K562 (cell line): ENCODE results near the gene GALNS. TPM values are rescaled to one million over a fixed set of nuclear protein-coding genes. Genes with fewer than 3 reads are reported as not detected.

Source experiments
- ATF1 ChIP-seq, 2 experiments: fragments of 450-650 bp in 1 of 2; IDR thresholded peaks; 2 replicates each; pipeline ENCODE4 v1.6.1; 2016; ENCODE audit warnings: missing compliant biosample characterization in 1 of 2, missing genetic modification characterization in 1 of 2
- EP300 ChIP-seq: IDR thresholded peaks from 2 replicates; pipeline ENCODE4 v1.6.1; 2012; ENCODE audit warnings: low read length, improper control_type of control experiment
- FIP1L1 ChIP-seq: fragments of 200-400 bp; formaldehyde crosslinking; IDR thresholded peaks from 2 replicates; pipeline ENCODE4 v1.6.1; 2018; ENCODE audit warnings: mild to moderate bottlenecking, low read depth, low read length; ENCODE audit not compliant: poor library complexity, severe bottlenecking
- GATAD2A ChIP-seq: fragments of 450-650 bp; IDR thresholded peaks from 2 replicates; pipeline ENCODE4 v1.6.1; 2017
- MAZ ChIP-seq, 2 experiments: fragments of 450-650 bp in 1 of 2; sonication (generic) in 1 of 2; formaldehyde crosslinking; IDR thresholded peaks in 1 of 2; conservative IDR thresholded peaks in 1 of 2; 2 replicates each; pipeline versions ENCODE4 v1.4.0 to v1.5.0; 2020; ENCODE audit warnings: mild to moderate bottlenecking in 1 of 2, missing genetic modification reagents in 1 of 2
- MTA1 ChIP-seq: fragments of 450-650 bp; IDR thresholded peaks from 2 replicates; pipeline ENCODE4 v1.6.1; 2017; ENCODE audit warnings: borderline replicate concordance
- NRF1 ChIP-seq, 2 experiments: fragments of 450-650 bp; IDR thresholded peaks in 1 of 2; conservative IDR thresholded peaks in 1 of 2; 2 replicates each; pipeline ENCODE4 v1.6.1; 2014; ENCODE audit warnings: mild to moderate bottlenecking in 2 of 2
- SIX5 ChIP-seq, 2 experiments: IDR thresholded peaks; 2 replicates each; pipeline ENCODE4 v1.6.1; 2011; ENCODE audit warnings: low read length in 2 of 2, borderline replicate concordance in 1 of 2, low read depth in 1 of 2, mild to moderate bottlenecking in 1 of 2, moderate library complexity in 1 of 2; ENCODE audit not compliant: insufficient read depth in 1 of 2
- TEAD1 ChIP-seq, 2 experiments: fragments of 450-650 bp in 1 of 2; sonication (generic) in 1 of 2; formaldehyde crosslinking; IDR thresholded peaks; 2 replicates each; pipeline versions ENCODE4 v1.4.0 to v1.8.0; 2020 to 2022; ENCODE audit warnings: mild to moderate bottlenecking in 2 of 2, missing genetic modification reagents in 1 of 2
- ZNF23 ChIP-seq: fragments of 250-450 bp; sonication (Bioruptor Pico); IDR thresholded peaks from 2 replicates; pipeline ENCODE4 v1.4.0; 2020; ENCODE audit warnings: mild to moderate bottlenecking
- ZNF75A ChIP-seq: fragments of 450-650 bp; formaldehyde crosslinking; IDR thresholded peaks from 2 replicates; pipeline ENCODE4 v1.4.0; 2020; ENCODE audit warnings: mild to moderate bottlenecking
- ZZZ3 ChIP-seq: fragments of 450-650 bp; IDR thresholded peaks from 2 replicates; pipeline ENCODE4 v1.6.1; 2016; ENCODE audit warnings: antibody characterized with exemption, mild to moderate bottlenecking, moderate library complexity
- polyA plus RNA-seq, 8 experiments: library from polyadenylated mRNA; depleted of rRNA in 4 of 8; stranded (reverse) in 5 of 8; unstranded in 3 of 8; fragments of >200 nt; fragmentation: Nextera tagmentation in 2 of 8; fragmentation: Illumina TruSeq in 1 of 8; extraction: Ambion mirVana in 2 of 8; extraction: Trizol in 1 of 8; gene quantifications; 2 replicates each; pipeline versions ENCODE4 v1.2.1 to v1.2.3, GENCODE V29; 2011 to 2014; ENCODE audit warnings: inconsistent platforms in 1 of 8, missing spikeins in 1 of 8
- total RNA-seq, 7 experiments: library from RNA; depleted of rRNA in 6 of 7; stranded (reverse); fragments of >200 nt in 6 of 7; fragmentation: Illumina TruSeq in 2 of 7; extraction: Trizol in 2 of 7; gene quantifications; 2 replicates each; pipeline versions ENCODE4 v1.2.1 to v1.2.3, GENCODE V29; 2011 to 2021; ENCODE audit warnings: low replicate concordance in 1 of 7
- TF ChIP-seq, protein P1 (sequence below): sonication (generic); formaldehyde crosslinking; IDR thresholded peaks from 2 replicates; pipeline ENCODE4 v1.4.0; 2020; ENCODE audit warnings: mild to moderate bottlenecking, missing genetic modification reagents
- TF ChIP-seq, protein P2 (sequence below): fragments of 450-650 bp; IDR thresholded peaks from 2 replicates; pipeline ENCODE4 v1.6.1; 2016; ENCODE audit warnings: mild to moderate bottlenecking, moderate library complexity

The GALNS gene
- total and polyA plus RNA-seq, 9 of the 15 experiments (the other 6 are each of a cell fraction or from before 2014, with no cell fraction given): 0.38 to 13.2 (median 4.3) TPM

DNA sequence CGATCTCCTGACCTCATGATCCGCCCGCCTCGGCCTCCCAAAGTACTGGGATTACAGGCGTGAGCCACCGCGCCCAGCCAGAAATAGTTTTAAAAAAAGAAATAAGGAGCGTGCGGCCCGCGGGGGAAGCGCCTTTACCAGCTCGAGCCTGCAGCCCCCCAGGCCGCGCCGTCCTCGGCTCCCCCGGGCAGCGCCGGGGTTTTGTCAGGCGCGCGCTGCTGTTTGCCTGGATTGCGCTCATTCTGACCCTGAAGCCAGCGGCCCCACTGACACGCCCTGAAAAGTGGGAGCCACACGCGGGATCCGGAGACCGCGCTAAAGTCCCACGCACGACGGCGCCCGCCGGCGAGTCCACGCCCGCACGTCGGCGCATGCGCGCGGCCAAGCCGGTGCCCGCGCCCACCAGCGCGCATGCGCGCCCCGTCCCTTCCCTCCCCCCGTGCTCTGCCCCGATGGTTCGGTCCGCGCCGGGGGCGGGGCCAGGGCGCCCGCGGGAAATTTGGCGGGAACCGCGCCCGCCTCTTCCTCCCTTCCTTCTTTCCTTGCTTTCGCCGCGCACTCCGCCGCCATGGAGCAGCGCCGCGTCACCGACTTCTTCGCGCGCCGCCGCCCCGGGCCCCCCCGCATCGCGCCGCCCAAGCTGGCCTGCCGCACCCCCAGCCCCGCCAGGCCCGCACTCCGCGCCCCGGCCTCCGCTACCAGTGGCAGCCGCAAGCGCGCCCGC is 53.3 kb downstream of the GALNS start, which contains the start of gene CDT1 (continued):
- TF ChIP-seq TEAD1 (CRISPR knock-in tag; IDR thresholded peaks at IDR 0.05) (peak in 1 of 2 experiments; percentile 75; a peak in 1 of 4 replicates), ZZZ3 (no peak), ZNF75A (no peak), MAZ (CRISPR knock-in tag; conservative IDR thresholded peaks at IDR 0.05 in 1 of 2, IDR thresholded peaks at IDR 0.05 in 1 of 2) (peak; percentile 57 to 83; a peak in 2 of 4 replicates), FIP1L1 (peak; percentile 68), ATF1 (CRISPR knock-in tag; IDR thresholded peaks at IDR 0.05) (no peak), ATF1 (tag; IDR thresholded peaks at IDR 0.05) (peak; percentile 6; the same call in 1 of the 2 replicates), GATAD2A (peak; percentile 98), ZNF23 (CRISPR knock-in tag) (no peak), MTA1 (peak; percentile 76), NRF1 (conservative IDR thresholded peaks at IDR 0.05 in 1 of 2, IDR thresholded peaks at IDR 0.05 in 1 of 2) (peak; percentile 97), SIX5 (IDR thresholded peaks at IDR 0.05; ENCODE audit: borderline replicate concordance in 1 of 2, insufficient read depth in 1 of 2, low read depth in 1 of 2, low read length in 2 of 2) (peak; percentile 4 to 24; a peak in 2 of 4 replicates), EP300 (no peak)
- TF ChIP-seq, protein P1, sequence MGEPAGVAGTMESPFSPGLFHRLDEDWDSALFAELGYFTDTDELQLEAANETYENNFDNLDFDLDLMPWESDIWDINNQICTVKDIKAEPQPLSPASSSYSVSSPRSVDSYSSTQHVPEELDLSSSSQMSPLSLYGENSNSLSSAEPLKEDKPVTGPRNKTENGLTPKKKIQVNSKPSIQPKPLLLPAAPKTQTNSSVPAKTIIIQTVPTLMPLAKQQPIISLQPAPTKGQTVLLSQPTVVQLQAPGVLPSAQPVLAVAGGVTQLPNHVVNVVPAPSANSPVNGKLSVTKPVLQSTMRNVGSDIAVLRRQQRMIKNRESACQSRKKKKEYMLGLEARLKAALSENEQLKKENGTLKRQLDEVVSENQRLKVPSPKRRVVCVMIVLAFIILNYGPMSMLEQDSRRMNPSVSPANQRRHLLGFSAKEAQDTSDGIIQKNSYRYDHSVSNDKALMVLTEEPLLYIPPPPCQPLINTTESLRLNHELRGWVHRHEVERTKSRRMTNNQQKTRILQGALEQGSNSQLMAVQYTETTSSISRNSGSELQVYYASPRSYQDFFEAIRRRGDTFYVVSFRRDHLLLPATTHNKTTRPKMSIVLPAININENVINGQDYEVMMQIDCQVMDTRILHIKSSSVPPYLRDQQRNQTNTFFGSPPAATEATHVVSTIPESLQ (CRISPR knock-in tag): no peak
- TF ChIP-seq, protein P2, sequence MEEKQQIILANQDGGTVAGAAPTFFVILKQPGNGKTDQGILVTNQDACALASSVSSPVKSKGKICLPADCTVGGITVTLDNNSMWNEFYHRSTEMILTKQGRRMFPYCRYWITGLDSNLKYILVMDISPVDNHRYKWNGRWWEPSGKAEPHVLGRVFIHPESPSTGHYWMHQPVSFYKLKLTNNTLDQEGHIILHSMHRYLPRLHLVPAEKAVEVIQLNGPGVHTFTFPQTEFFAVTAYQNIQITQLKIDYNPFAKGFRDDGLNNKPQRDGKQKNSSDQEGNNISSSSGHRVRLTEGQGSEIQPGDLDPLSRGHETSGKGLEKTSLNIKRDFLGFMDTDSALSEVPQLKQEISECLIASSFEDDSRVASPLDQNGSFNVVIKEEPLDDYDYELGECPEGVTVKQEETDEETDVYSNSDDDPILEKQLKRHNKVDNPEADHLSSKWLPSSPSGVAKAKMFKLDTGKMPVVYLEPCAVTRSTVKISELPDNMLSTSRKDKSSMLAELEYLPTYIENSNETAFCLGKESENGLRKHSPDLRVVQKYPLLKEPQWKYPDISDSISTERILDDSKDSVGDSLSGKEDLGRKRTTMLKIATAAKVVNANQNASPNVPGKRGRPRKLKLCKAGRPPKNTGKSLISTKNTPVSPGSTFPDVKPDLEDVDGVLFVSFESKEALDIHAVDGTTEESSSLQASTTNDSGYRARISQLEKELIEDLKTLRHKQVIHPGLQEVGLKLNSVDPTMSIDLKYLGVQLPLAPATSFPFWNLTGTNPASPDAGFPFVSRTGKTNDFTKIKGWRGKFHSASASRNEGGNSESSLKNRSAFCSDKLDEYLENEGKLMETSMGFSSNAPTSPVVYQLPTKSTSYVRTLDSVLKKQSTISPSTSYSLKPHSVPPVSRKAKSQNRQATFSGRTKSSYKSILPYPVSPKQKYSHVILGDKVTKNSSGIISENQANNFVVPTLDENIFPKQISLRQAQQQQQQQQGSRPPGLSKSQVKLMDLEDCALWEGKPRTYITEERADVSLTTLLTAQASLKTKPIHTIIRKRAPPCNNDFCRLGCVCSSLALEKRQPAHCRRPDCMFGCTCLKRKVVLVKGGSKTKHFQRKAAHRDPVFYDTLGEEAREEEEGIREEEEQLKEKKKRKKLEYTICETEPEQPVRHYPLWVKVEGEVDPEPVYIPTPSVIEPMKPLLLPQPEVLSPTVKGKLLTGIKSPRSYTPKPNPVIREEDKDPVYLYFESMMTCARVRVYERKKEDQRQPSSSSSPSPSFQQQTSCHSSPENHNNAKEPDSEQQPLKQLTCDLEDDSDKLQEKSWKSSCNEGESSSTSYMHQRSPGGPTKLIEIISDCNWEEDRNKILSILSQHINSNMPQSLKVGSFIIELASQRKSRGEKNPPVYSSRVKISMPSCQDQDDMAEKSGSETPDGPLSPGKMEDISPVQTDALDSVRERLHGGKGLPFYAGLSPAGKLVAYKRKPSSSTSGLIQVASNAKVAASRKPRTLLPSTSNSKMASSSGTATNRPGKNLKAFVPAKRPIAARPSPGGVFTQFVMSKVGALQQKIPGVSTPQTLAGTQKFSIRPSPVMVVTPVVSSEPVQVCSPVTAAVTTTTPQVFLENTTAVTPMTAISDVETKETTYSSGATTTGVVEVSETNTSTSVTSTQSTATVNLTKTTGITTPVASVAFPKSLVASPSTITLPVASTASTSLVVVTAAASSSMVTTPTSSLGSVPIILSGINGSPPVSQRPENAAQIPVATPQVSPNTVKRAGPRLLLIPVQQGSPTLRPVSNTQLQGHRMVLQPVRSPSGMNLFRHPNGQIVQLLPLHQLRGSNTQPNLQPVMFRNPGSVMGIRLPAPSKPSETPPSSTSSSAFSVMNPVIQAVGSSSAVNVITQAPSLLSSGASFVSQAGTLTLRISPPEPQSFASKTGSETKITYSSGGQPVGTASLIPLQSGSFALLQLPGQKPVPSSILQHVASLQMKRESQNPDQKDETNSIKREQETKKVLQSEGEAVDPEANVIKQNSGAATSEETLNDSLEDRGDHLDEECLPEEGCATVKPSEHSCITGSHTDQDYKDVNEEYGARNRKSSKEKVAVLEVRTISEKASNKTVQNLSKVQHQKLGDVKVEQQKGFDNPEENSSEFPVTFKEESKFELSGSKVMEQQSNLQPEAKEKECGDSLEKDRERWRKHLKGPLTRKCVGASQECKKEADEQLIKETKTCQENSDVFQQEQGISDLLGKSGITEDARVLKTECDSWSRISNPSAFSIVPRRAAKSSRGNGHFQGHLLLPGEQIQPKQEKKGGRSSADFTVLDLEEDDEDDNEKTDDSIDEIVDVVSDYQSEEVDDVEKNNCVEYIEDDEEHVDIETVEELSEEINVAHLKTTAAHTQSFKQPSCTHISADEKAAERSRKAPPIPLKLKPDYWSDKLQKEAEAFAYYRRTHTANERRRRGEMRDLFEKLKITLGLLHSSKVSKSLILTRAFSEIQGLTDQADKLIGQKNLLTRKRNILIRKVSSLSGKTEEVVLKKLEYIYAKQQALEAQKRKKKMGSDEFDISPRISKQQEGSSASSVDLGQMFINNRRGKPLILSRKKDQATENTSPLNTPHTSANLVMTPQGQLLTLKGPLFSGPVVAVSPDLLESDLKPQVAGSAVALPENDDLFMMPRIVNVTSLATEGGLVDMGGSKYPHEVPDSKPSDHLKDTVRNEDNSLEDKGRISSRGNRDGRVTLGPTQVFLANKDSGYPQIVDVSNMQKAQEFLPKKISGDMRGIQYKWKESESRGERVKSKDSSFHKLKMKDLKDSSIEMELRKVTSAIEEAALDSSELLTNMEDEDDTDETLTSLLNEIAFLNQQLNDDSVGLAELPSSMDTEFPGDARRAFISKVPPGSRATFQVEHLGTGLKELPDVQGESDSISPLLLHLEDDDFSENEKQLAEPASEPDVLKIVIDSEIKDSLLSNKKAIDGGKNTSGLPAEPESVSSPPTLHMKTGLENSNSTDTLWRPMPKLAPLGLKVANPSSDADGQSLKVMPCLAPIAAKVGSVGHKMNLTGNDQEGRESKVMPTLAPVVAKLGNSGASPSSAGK: 0 out of 2 replicates have a peak, but pooled peaks have one; percentile 43
